ENCODE results near the gene ELMO2.

The ELMO2 gene

GRCh38 chr20:46378412-46379009 is 27.9 kb downstream of the ELMO2 start:
- ATAC-seq (ENCODE audit: low read depth) = no peak

DNA sequence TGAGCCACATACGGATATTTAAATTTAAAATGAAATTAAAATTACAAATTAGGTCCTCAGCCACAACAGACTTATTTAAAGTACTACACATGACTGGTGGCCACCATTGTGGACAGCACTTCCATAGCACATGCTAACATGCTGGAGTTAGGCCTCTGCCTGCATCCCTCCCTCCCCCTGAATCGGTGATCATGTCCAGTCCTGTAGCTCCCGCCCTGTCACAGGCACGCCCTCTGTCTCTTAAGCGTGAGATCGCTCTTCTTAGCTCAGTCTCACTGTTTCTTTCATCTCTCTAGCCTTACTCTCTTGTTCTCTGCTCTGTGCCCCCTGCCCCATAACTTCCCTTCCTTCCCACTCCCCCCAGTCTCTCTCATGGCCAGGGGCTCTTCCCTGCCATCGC is 28.9 kb downstream of the ELMO2 start:
- Histone ChIP-seq H3K9me3 (ENCODE audit: severe bottlenecking) (no peaks in the 10 kb centered on the region), H3K27me3 (ENCODE audit: insufficient read depth, poor library complexity, severe bottlenecking) (no peaks in the 10 kb centered on the region), H3K4me3 (ENCODE audit: severe bottlenecking) (no peak overlapping the region), H3K27ac (ENCODE audit: poor library complexity, severe bottlenecking) (no peak overlapping the region), H3K4me1 (ENCODE audit: insufficient read depth, poor library complexity, severe bottlenecking) (peaks cover 8% of the 10 kb centered on the region), H3K36me3 (ENCODE audit: low read depth) (peaks cover 64% of the 10 kb centered on the region)
- DNase-seq (ENCODE audit: low spot score) (no peak), ATAC-seq (ENCODE audit: low read depth) (peak; percentile 85)
- TF ChIP-seq, protein P1, sequence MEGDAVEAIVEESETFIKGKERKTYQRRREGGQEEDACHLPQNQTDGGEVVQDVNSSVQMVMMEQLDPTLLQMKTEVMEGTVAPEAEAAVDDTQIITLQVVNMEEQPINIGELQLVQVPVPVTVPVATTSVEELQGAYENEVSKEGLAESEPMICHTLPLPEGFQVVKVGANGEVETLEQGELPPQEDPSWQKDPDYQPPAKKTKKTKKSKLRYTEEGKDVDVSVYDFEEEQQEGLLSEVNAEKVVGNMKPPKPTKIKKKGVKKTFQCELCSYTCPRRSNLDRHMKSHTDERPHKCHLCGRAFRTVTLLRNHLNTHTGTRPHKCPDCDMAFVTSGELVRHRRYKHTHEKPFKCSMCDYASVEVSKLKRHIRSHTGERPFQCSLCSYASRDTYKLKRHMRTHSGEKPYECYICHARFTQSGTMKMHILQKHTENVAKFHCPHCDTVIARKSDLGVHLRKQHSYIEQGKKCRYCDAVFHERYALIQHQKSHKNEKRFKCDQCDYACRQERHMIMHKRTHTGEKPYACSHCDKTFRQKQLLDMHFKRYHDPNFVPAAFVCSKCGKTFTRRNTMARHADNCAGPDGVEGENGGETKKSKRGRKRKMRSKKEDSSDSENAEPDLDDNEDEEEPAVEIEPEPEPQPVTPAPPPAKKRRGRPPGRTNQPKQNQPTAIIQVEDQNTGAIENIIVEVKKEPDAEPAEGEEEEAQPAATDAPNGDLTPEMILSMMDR (IDR thresholded peaks at IDR 0.05; ENCODE audit: poor library complexity, severe bottlenecking) = peak; percentile 53

More at GRCh38 chr20:46378412-46379009, 27.9 kb downstream of the ELMO2 start:
- peaks cover 62% of the 10 kb centered on the region for H3K36me3 ChIP-seq (ENCODE audit: low read depth)
- H3K27me3 ChIP-seq (ENCODE audit: insufficient read depth, poor library complexity, severe bottlenecking) = no peaks in the 10 kb centered on the region
- H3K27ac ChIP-seq (ENCODE audit: poor library complexity, severe bottlenecking) = no peak overlapping the region
- H3K4me3 ChIP-seq (ENCODE audit: severe bottlenecking) = no peak overlapping the region
- H3K9me3 ChIP-seq (ENCODE audit: severe bottlenecking) = no peaks in the 10 kb centered on the region
- TF ChIP-seq, protein P1 (IDR thresholded peaks at IDR 0.05; ENCODE audit: poor library complexity, severe bottlenecking) = no peak
- H3K4me1 ChIP-seq (ENCODE audit: insufficient read depth, poor library complexity, severe bottlenecking) = peaks cover 8% of the 10 kb centered on the region
- no peak for DNase-seq (ENCODE audit: low spot score)

DNA sequence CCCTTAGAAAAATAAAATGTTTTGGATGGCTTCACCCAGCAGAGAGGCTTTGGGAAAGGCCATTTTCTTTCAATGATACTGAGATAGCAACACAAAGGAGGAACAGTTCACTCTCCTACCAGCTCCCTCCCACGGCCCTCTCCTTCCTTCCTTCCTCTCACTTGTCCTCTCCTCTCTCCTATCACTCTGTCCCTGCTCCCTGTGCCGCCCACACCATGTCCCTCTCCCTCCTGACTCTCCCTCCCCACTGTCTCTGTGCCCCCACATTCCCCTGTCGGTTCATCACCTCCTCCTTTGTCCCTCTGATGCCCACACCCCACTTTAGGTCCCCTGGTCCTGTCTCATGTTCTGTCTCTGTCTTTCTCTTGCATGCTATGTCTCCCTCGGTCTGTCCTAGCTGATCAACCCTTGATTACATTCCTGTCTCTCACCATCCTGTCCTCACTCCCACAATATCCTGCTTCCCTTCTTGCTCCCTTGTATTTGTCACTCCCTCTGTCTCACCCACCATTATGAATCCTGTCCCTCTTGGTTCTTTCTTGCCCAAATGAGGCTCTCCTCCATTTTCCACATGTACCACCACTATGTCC is 30.1 kb downstream of the ELMO2 start:
- ATAC-seq (ENCODE audit: low read depth) (no peak), DNase-seq (ENCODE audit: low spot score) (no peak)
- Histone ChIP-seq H3K4me3 (ENCODE audit: severe bottlenecking) (no peak overlapping the region), H3K36me3 (ENCODE audit: low read depth) (peaks cover 65% of the 10 kb centered on the region), H3K9me3 (ENCODE audit: severe bottlenecking) (no peaks in the 10 kb centered on the region), H3K4me1 (ENCODE audit: insufficient read depth, poor library complexity, severe bottlenecking) (peaks cover 8% of the 10 kb centered on the region), H3K27ac (ENCODE audit: poor library complexity, severe bottlenecking) (no peak overlapping the region), H3K27me3 (ENCODE audit: insufficient read depth, poor library complexity, severe bottlenecking) (no peaks in the 10 kb centered on the region)
- TF ChIP-seq, protein P1 (IDR thresholded peaks at IDR 0.05; ENCODE audit: poor library complexity, severe bottlenecking) = no peak

DNA sequence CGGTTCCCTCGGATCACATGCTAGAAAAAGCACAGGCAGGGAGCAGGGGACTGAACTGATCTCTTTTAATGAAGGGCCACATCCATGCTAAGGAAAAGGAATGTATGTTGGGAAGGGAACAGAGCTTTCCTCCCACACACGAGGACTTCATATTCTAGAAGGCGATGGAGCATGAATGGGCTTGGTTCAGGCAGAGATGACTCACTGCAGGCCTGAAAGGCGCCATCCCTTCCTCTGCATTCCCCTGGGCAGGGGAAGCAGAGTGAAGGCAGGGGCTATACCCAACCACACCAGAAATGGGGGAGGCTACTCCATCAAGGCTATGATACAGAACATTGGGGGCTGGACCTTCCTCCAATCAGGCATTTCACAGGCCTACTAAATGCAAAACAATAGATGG is 30.6 kb downstream of the ELMO2 start:
- ATAC-seq (ENCODE audit: low read depth) (peak; percentile 22; the same call in 1 of the 3 replicates), DNase-seq (ENCODE audit: low spot score) (no peak)
- no peak overlapping the region for H3K27ac ChIP-seq (ENCODE audit: poor library complexity, severe bottlenecking)
- H3K36me3 ChIP-seq (ENCODE audit: low read depth) = peaks cover 65% of the 10 kb centered on the region
- no peaks in the 10 kb centered on the region for H3K27me3 ChIP-seq (ENCODE audit: insufficient read depth, poor library complexity, severe bottlenecking)
- H3K9me3 ChIP-seq (ENCODE audit: severe bottlenecking) = no peaks in the 10 kb centered on the region
- peaks cover 8% of the 10 kb centered on the region for H3K4me1 ChIP-seq (ENCODE audit: insufficient read depth, poor library complexity, severe bottlenecking)
- H3K4me3 ChIP-seq (ENCODE audit: severe bottlenecking) = no peak overlapping the region
- TF ChIP-seq, protein P1 (IDR thresholded peaks at IDR 0.05; ENCODE audit: poor library complexity, severe bottlenecking) = no peak

DNA sequence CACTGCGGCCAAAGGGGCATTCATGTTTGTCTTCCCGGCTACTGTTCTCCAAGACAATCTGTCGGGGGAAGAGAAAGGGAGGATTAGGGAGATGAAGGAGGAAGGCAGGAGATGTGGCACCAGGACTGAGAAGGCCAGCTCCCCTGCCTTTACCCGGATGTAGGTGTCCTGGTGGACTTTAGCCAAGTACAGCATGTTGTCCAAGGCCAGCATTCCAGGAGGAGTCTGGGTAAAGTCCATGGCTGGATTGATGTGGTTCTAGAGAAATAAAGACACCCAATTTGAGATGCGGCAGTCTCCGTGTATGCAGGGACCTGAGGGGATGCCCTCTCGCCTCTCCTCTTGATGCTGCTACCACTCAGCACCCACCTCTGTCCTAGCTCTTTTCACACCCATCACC is 32.0 kb downstream of the ELMO2 start:
- peaks cover 8% of the 10 kb centered on the region for H3K4me1 ChIP-seq (ENCODE audit: insufficient read depth, poor library complexity, severe bottlenecking)
- no peaks in the 10 kb centered on the region for H3K27me3 ChIP-seq (ENCODE audit: insufficient read depth, poor library complexity, severe bottlenecking)
- peaks cover 68% of the 10 kb centered on the region for H3K36me3 ChIP-seq (ENCODE audit: low read depth)
- TF ChIP-seq, protein P1 (IDR thresholded peaks at IDR 0.05; ENCODE audit: poor library complexity, severe bottlenecking) = no peak
- no peaks in the 10 kb centered on the region for H3K9me3 ChIP-seq (ENCODE audit: severe bottlenecking)
- H3K27ac ChIP-seq (ENCODE audit: poor library complexity, severe bottlenecking) = no peak overlapping the region
- ATAC-seq (ENCODE audit: low read depth) (no peak), DNase-seq (ENCODE audit: low spot score) (no peak)
- no peak overlapping the region for H3K4me3 ChIP-seq (ENCODE audit: severe bottlenecking)

All from RWPE2 (cell line).